HG03565 (cell line): ENCODE measurements around the gene GSTA4.
"Not testable (repeated sequence)": the region's sequence is repeated elsewhere in the genome, so short reads cannot be mapped to it uniquely, and the experiment has no call there.

Experiments
- ATAC-seq: cut with Tn5 transposase; IDR thresholded peaks from one replicate; pipeline ENCODE4 v1.9.1; 2021; ENCODE audit warnings: mild to moderate bottlenecking, moderate library complexity; ENCODE audit not compliant: unreplicated experiment

Gene GSTA4

DNA sequence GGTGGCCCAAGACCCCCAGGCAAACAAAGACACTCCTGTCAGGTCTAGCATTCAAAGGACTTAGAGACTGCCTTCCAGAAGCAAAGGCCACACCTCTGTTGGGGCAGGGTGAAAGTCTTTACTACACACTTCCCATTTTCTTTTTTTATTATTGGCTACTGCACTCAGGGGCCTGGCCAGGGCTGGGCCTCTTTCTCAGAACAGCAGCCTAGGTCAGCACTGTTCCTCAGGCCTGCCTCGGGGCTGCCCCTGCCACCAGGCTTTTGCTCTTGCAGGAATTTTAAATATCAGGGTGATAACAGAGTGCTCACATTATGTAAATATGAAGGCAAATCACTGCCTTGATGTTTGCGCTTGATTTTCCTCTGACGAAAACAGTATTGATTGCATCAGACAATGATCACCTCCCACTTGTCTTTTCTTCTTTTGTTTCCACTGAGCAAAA is 18.5 kb downstream of the GSTA4 start:
- ATAC-seq, result peak; percentile 83

DNA sequence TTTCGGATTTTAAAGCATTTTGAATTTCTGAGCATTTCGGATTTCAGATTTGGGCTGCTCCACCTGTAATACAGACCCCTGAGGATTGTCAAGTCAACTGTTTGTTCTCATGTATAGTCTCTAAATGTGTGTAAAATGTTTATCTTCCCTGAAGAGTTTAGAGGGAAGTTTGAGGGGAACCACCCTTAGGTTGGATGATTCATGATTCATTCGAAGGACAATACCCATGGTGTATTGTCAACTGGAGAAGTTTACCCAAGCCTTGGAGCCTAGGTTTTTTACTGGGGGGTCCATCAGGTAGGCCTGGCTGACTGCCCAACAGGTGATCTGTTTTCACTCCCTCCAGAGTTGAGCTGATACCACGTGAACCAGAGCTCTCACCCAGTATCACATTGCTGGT is 18.9 kb downstream of the GSTA4 start:
- no peak for ATAC-seq

DNA sequence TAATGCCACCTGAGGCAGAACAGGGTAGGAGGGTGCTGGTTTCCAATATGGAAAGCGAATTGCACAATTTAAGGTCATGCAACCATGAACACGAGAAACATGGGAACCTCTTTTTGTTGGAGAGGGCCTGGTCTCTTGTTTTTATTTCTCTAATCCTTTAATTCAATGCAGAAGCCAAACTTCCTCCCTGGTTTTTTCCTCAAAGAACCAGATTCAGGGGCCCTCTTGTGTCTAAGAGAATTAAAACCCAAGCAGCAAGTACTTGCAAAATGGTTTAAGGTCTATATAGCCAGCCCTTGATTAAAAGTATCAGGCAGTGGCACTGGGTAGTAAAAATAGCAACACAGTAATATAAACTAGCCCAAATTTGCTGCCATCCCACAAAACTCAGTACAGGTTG is 19.5 kb downstream of the GSTA4 start:
- no peak for ATAC-seq

DNA sequence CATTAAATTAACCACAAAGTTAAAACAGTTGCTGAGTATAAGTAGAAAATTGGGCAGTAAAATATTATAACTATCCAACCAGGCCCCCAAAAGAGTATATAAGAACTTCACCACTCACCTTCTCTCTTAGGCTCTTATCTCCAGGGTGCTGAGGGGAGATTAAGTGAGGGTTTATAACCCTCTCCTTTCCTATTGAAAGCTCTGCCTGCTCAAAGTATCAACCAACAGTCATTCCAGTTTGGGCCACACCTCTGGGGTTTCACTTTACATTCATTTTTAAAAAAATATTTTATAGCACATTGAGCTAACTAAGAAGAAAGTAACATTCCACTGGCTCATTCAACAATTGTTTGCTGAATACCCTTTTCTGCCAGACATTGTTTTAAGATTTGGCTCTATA is 22.1 kb downstream of the GSTA4 start:
- ATAC-seq, result no peak

DNA sequence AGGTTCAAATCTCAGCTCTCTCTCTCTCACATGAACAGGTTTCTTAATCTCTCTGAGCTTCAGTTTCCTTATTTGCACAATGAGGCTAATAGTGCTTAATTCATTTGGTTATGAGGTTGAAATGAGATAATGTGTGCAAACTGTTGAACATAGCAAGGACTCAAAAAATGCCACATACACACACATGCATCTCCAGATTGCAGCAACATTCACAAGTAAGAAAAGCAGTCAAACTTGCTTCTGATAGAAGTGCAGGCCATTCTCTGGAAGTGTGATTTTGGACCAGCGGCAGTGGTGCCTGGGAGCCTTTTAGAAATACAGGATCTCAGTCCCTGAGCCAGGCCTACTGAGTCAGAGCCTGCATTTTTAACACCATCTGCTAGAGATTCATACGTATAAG is 25.7 kb downstream of the GSTA4 start:
- no peak for ATAC-seq

DNA sequence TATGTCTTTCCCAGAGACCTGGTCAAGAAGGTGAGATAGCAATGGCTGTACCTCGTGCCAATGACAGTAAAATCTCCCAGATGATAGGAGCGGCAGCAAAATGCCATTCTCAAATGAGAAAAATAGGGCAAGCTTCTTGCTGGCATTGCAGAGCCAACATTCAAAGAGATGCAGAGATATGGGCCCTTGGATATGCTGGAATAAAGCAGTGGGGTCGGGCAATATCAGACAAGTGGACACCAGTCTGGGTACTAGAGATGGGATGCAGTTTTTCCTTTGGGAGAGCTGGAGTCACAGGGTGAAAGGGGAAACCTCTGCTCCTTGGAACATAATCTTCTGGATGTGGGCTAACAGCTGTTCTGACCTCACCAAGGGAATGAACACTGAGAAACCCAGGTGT is 29.0 kb downstream of the GSTA4 start:
- no peak for ATAC-seq

DNA sequence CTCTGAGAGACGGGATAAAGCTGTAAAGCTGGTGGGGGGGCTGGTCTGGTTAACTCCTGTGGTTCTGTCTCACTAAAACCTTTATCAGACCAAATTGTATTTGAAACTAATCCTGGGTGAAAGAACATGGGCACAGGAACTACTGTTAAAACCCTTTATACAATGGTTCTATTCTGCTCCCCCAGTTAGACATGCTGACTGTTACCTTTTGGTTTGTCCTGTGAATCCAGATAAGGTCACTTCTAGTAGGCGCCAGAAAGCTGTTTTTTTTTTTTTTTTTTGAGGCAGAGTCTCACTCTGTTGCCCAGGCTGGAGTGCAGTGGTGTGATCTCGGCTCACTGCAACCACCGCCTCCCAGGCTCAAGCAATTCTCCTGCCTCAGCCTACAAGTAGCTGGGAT is 29.7 kb downstream of the GSTA4 start:
- ATAC-seq, result no peak

DNA sequence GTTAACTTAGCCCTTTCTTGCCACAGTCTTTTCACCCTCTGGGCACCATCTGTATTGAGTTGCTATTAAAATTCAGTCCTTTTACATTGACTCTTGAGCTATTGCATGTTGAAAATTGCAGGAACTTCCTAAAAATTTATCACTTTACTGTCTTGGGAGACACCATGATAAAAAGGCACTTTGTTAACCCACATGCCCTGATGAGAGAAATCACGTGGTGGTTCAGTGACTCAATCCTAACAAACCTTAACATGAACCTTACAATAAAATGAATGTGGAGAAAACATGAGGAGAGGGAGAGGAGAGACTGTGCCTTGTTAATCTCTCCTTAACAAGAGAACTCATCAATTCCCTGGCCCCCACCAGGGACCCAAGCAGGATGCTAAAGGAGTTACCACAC is 30.8 kb downstream of the GSTA4 start:
- no peak for ATAC-seq

DNA sequence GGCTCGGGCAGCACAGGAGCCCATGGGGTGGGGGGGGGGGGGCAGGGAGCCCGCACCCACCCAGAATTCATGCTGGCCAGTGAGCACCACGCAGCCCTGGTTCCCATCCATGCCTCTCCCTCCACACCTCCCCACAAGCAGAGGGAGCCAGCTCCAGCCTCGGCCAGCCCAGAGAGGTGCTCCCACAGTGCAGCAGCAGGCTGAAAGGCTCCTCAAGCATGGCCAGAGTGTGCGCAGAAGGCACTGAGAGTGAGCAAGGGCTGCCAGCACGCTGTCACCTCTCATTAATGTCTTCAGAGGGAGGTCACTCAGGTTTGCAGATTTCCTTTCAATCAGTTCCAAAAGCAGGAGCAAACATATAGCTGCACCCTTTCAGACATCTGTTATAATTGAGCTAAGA is 32.4 kb downstream of the GSTA4 start:
- no peak for ATAC-seq

DNA sequence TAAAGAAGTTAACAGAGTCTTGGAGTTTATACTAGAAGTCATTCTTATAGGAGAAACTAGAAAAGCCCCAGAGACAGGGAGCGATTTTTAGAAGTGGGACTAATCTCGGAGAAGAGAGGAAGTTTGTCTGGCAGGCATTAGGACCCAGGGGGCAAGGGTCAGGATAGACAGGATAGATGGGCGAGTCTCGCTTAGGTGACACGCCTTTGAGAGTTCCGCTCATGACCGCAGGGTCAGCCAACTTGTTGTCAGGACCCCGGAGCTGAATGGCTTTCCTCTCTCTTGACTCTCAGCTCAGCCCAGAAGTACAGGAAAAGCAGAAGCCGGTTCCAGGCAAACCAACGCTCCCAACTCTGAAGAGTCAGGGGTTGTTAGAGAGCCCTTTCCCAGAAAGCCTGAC is 34.1 kb downstream of the GSTA4 start:
- not testable (repeated sequence) for ATAC-seq

DNA sequence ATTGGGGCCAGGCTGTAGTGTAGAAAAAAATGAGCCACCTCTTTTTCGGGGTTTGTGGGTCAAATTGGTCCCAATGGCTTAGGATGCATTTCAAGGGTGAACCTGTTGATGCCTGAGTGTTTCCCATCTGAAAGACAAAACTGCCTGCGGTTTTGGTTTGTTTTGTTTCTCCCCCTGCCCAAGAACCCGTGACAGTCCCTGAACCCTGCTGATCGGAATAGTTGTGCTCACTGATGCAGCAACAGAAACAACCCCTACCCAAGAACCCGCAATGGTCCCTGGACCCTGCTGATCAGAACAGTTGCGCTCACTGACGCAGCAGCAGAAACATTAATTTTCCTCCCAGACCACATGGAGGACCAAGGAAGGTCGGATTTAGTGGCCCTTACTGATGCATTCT is 34.9 kb downstream of the GSTA4 start:
- ATAC-seq, result not testable (repeated sequence)

DNA sequence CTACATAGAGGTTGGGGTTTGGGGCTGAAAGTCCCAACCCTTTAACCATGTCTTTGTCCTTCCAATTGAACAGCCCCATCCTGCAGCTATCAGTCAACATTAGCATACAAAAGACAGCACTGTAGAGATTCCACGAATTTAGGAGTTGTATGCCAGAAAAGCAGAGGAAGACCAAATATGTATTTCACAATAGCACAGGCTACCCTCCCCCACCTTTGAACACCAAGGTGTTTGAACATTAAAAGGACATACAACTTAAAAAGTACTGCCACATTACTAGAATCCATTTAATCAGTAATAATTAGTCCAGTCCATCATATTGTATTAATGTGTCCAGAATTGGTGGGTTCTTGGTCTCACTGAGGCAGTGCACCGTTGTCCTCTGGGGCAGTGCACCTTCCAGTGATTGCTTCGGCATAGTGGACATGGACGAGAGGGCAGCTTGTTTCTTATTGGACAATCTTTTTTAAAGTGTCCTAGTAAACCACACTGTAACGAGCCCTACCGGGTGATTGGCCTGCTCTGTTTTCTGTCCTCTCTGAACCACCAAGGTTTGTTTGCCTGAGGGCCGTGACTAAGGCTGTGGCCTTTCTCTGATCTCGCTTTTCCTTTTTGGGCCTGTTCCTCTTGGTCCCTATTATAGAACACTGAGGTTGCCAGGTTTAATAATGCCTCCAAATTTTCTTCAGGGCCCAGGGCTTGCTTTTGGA is 36.4 kb downstream of the GSTA4 start:
- ATAC-seq, result no peak

DNA sequence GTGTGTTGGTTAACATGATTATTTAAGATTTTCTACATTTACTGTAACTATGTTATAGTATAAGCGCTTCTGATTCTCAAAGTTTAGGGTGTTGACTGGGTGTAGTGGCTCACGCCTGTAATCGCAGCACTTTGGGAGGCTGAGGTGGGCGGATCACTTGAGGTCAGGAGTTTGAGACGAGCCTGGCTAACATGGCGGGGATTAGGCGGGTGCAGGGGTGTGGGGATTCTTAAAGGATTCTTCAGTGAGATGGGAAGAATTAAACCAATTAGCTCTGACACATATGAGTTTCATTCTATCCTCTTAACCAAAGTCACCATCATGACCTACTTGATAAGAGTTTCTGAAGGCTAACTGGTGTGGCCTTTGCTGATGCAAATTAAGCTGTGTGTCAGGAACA is 39.2 kb downstream of the GSTA4 start:
- ATAC-seq, result no peak

DNA sequence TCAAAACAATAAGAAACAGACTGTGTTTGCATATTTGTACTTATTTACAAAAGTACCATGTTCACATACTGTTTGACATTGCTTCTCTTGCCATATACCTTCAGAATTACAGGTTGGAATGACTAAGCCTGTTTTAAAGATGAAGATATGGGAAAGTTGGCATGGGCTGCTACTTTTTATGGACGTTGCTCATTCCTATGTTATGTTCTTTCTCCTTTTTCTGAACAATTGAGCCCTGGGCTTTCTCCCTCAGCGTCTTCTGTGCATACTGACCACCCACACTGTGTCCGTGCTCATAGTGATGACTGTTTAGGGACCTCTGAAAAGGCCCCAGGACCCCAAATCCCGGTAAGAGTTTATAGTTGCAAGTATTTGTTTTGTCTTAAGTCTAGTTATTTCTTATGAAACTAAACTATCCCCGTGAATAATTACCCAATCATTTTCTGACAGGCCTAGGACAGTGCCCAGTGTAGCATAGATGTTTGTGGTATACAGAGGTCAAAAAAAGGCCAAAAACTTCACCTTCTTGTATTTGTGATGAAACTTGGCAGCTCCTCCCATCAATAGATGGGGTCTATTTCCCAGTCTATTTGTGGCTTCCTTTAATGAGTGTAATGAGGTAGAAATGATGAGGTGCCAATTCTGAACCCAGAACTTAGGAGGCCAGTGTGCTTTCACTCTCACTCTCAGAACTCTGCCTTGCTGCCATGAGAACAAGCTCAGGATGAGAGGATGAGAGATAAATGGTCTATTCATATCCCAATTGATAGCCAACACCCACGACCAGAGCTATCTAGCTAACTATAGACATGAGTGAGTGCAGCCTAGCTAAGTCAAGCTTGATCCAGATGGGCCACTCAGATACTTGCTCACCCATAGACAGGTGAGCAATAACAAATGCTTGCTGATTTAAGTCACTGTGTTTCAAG is 40.9 kb downstream of the GSTA4 start:
- ATAC-seq, result no peak

DNA sequence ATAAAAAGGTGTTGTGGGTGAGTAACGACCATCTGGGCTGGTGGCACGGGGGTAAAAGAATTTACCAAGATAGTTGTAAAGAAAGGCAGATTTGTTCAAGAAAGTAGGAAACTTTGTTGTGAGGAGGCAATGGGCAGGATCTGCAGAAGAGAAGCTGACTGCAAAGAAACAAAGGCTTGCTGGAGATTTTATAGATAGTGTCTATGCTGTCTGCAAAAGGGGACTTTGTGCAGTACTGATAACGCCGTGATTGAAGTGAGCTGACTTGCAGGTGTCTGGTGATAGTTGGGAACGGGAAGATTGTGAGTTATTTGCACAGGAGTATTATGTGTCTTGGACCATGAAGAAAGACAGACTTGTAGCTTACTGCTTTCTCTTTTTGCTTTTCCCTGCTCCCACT is 48.8 kb downstream of the GSTA4 start:
- ATAC-seq, result no peak

DNA sequence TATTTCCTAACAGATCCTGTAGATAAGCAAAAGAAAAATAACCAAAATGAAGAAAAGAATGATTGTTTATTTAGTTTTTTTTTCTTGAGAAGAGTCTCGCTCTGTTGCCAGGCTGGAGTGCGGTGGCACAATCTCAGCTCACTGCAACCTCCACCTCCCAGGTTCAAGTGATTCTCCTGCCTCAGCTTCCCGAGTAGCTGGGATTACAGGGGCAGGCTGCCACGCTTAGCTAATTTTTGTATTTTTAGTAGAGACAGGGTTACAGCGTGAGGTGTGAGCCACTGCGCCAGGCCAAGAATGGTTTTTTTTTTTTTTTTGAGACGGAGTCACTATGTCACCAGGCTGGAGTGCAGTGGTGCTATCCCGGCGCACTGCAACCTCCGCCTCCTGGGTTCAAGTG is 52.3 kb downstream of the GSTA4 start:
- ATAC-seq, result not testable (repeated sequence)

DNA sequence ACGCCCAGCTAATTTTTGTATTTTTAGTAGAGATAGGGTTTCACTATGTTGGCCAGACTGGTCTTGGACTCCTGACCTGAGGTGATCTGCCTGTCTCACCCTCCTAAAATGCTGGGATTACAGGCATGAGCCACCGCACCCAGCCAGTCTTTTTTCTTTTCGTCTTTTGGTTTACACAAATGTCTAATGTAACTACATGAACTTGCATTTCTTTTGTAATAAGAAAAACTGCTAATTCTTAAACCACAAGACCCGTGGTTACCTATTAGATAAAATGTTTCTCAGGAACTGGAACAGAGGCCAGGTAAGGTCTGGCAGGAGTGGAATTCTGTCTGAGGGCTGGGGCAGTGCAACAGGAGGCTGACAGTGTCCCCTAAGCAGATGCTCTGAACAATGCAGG is 52.9 kb downstream of the GSTA4 start:
- no peak for ATAC-seq

DNA sequence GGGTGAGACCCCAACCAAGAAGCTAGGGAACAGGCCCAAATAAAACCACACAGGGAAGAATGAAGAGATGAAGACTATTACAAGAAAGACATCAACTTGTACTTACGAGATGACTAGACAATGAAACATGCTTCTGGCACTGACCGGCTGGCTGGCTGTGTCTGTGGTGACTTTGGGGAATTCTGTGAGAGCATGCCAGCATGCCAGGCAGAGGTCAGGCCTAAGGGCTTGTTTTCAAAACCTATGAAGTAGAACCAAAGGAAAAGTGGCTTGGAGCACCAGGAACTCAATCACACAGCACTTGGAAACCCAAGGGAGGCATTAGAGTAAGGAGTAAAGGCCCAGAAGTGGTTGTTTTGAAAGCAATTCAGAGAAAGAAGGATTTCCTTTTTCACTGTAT is 57.2 kb downstream of the GSTA4 start:
- no peak for ATAC-seq

DNA sequence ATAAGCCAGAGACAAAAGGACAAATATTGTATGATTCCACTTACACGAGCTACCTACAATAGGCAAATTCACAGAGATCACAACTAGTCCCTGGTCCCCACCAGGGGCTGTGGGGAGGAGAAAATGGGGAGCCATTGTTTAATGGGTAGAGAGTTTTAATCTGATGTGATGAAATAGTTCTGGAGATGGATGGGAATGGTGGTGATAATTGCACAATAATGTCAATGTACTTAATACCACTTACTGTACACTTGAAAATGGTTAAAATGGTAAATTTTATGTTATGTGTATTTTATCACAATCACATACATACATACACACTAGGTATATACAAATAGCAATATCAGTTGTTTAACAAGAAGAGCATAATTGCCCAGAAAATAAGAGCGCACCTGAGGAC is 61.3 kb downstream of the GSTA4 start:
- ATAC-seq, result no peak

DNA sequence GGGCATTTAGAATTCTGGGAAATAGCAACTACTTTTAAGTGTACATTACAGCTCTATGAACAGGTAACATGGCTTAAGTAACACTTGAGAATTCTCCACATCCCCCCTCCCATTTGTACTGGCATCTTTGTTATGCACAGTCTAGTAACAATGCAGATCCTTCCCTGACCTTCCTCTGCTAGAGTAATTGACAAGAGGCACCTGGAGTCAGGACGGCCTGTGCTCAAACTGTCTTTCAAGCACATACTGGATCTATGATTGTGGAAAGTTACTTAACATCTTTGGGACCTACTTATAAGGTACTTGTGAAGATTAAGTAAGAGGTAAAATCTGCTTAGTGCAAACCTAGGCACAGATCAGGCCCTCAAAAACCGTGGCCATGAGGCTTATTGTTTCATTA is 63.7 kb downstream of the GSTA4 start:
- no peak for ATAC-seq

DNA sequence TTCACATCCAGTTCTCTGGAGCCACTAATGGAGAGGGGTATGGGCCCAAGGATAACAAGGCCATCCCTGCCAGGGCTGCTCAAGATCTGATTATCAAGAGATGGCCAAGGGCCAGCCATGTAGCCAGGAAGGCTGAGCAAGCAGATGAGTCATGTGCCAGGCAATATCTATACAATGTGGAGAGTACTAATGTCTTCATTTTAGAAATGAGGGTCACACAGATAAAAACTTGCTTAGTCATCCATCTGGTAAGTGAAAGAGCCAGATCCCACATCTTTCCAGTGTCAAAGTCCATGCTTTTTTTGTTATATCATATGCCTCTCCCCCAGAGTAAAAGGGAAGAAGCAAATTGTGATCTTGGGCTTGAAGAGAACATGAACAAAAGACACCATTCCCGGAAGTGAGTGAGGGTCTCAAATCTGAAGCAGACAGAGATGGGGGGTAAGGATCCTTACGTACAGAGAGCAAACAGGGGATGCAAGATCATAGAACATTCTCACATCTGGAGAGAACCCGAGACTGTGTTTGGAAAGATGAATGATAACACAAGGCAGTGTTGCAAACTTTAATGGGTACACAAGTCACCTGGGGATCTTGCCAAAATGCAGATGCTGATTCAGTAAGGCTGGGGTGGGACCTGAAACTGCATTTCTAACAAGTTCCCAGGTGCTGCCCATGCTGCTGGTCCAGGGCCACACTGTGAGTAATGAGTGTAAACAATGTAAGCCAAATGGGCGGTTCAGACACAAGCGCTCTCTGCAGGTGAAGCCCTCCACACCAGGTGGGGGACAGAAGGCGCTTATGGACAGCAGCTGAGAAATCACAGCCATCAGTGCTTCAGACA is 65.5 kb downstream of the GSTA4 start:
- no peak for ATAC-seq
